Testis (tissue), 2 donors: Measurements from ENCODE around the gene LARGE1.

Experiments
- CTCF ChIP-seq, 3 experiments: fragments of 450-650 bp in 2 of 3; fragments of 200-600 bp in 1 of 3; sonication (generic) in 1 of 3; IDR thresholded peaks; one replicate each; pipeline ENCODE4 v1.5.1; 2016 to 2019; ENCODE audit warnings: antibody characterized with exemption in 3 of 3, mild to moderate bottlenecking in 2 of 3, moderate library complexity in 1 of 3
- POLR2A ChIP-seq: fragments of 450-650 bp; IDR thresholded peaks from one replicate; pipeline ENCODE4 v1.6.1; 2017; ENCODE audit warnings: antibody characterized with exemption, mild to moderate bottlenecking, moderate library complexity

- TF ChIP-seq CTCF (IDR thresholded peaks at IDR 0.05) (no peak), POLR2A (no peak)
Observed at GRCh38 chr22:33850193-33850592, 70.1 kb downstream of the LARGE1 start.
